CD4-positive, alpha-beta T cell (primary cell): ENCODE results near the gene RARB. TPM values are rescaled to one million over a fixed set of nuclear protein-coding genes. Genes with fewer than 3 reads are reported as not detected.

Source experiments
- ATAC-seq: fragments of 200-7000 bp; cut with Tn5 transposase; one replicate; pipeline ENCODE4 v1.10.0; 2022; ENCODE audit warnings: mild to moderate bottlenecking; ENCODE audit not compliant: poor library complexity
- CTCF ChIA-PET: fragments of 350-600 bp; sonication (Branson Sonifier 250); formaldehyde crosslinking; loops from one replicate; lab custom pipeline; 2021; ENCODE audit warnings: antibody characterized with exemption, inconsistent platforms; lab: Charles Lee
- POLR2A ChIA-PET: fragments of 350-600 bp; sonication (Branson Sonifier 250); formaldehyde crosslinking; loops from one replicate; lab custom pipeline; 2021; ENCODE audit warnings: antibody characterized with exemption, inconsistent platforms; lab: Charles Lee
- DNase-seq, 14 experiments: peaks; one replicate each; pipeline ENCODE4 v3.0.0-alpha.2; 2013 to 2020; ENCODE audit warnings: mixed read lengths in 2 of 14
- H3K27ac ChIP-seq, 2 donors: one replicate each; pipeline versions ENCODE4 v1.5.1 to v1.7.0; 2013; ENCODE audit warnings: low read length in 2 of 2, low read depth in 1 of 2, mild to moderate bottlenecking in 1 of 2
- H3K27me3 ChIP-seq, 2 experiments: 1 replicate in 1 of 2; 2 replicates in 1 of 2; pipeline versions ENCODE4 v1.6.1 to v1.7.0; 2013; ENCODE audit warnings: low read length in 2 of 2, control low read depth in 1 of 2, mild to moderate bottlenecking in 1 of 2, moderate library complexity in 1 of 2; ENCODE audit not compliant: insufficient read depth in 2 of 2, control insufficient read depth in 1 of 2
- H3K36me3 ChIP-seq: one replicate; pipeline ENCODE4 v1.6.1; 2013; ENCODE audit warnings: low read length, control low read depth; ENCODE audit not compliant: insufficient read depth
- H3K4me1 ChIP-seq: one replicate; pipeline ENCODE4 v1.6.1; 2013; ENCODE audit warnings: low read length, control low read depth; ENCODE audit not compliant: insufficient read depth
- H3K4me3 ChIP-seq: one replicate; pipeline ENCODE4 v1.5.1; 2013; ENCODE audit warnings: mild to moderate bottlenecking, low read length, moderate library complexity
- H3K9me3 ChIP-seq, 2 experiments: 1 replicate in 1 of 2; 2 replicates in 1 of 2; pipeline versions ENCODE4 v1.6.1 to v1.7.0; 2013; ENCODE audit warnings: low read length in 2 of 2, mild to moderate bottlenecking in 2 of 2, control low read depth in 1 of 2, moderate library complexity in 1 of 2; ENCODE audit not compliant: control insufficient read depth in 1 of 2, insufficient read depth in 1 of 2
- H3K27ac Mint-ChIP-seq: one replicate; pipeline ENCODE4 v1.8.0; 2020; ENCODE audit warnings: mixed read lengths
- H3K27me3 Mint-ChIP-seq: one replicate; pipeline ENCODE4 v1.8.0; 2021; ENCODE audit warnings: mixed read lengths
- H3K36me3 Mint-ChIP-seq: one replicate; pipeline ENCODE4 v1.8.0; 2021; ENCODE audit warnings: low read depth, mixed read lengths
- H3K4me1 Mint-ChIP-seq: one replicate; pipeline ENCODE4 v1.8.0; 2021; ENCODE audit warnings: low read depth, mixed read lengths
- H3K4me3 Mint-ChIP-seq: one replicate; pipeline ENCODE4 v1.8.0; 2020; ENCODE audit warnings: mild to moderate bottlenecking, mixed read lengths
- H3K9me3 Mint-ChIP-seq: one replicate; pipeline ENCODE4 v1.8.0; 2020; ENCODE audit warnings: mixed read lengths
- intact Hi-C, 2 experiments: fragments of 100-400 bp; cut with DNase I in 1 of 2; cut with micrococcal nuclease in 1 of 2; formaldehyde crosslinking; loops; one replicate each; pipeline versions ENCODE4 v1.15.1 to v1.9.0; 2023 to 2025; cut with DNase I, micrococcal nuclease
- total RNA-seq, 174 experiments: library from RNA in 2 of 174; stranded (reverse) in 2 of 174; gene quantifications; one replicate each; pipeline ENCODE4 v1.2.3 and lab custom pipeline; 2021 to 2026
- TF ChIP-seq, protein P1 (sequence below): fragments of 200-600 bp; IDR thresholded peaks from one replicate; pipeline ENCODE4 v1.8.0; 2022; ENCODE audit warnings: antibody characterized with exemption, mild to moderate bottlenecking

RARB gene
- total RNA-seq, 2 experiments from 2014 or later: not detected

DNA sequence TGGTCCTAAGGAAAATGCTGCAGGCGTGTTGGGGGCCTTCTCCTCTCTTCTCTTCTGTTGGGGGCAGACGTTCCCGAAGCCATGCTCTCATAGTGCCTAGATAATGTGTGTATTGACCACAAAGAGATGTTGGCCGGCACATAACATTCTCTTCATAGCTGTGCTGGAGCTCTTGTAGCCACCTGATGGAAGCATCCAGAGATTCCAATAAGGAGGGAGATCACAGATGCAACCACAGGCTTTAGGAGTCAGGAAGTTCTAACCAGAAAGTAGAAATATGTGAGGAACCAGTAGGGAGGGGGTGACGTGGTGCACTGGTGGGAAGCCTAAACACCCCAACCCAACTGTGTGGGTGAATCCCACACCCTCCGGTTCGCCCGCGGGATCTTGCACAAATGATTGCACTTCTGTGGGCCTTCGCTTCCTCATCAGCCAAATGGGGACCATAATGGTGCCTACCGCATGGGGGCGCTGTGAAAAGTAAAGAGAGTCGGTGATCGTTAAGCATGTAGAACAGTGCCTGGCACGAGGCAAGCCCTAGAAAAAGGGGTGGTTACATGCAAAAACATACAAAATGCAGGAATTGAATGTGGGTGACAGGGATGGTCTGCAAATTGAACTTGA lies 148.9 kb downstream of the RARB start:
- Histone ChIP-seq H3K4me1 (no peaks in the 10 kb centered on the region), H3K4me3 (no peak overlapping the region), H3K27ac (no peak overlapping the region), H3K9me3 (no peaks in the 10 kb centered on the region), H3K36me3 (no peaks in the 10 kb centered on the region), H3K27me3 (no peaks in the 10 kb centered on the region)
- Mint-ChIP-seq H3K27me3 (peaks cover 6% of the 10 kb centered on the region), H3K27ac (no peak overlapping the region), H3K4me1 (no peaks in the 10 kb centered on the region), H3K9me3 (no peaks in the 10 kb centered on the region), H3K4me3 (no peak overlapping the region), H3K36me3 (no peaks in the 10 kb centered on the region)
- ChIA-PET POLR2A (no interaction called here), CTCF (no interaction called here)
- no peak for DNase-seq
- intact Hi-C loops: no loop called here
- TF ChIP-seq, protein P1, sequence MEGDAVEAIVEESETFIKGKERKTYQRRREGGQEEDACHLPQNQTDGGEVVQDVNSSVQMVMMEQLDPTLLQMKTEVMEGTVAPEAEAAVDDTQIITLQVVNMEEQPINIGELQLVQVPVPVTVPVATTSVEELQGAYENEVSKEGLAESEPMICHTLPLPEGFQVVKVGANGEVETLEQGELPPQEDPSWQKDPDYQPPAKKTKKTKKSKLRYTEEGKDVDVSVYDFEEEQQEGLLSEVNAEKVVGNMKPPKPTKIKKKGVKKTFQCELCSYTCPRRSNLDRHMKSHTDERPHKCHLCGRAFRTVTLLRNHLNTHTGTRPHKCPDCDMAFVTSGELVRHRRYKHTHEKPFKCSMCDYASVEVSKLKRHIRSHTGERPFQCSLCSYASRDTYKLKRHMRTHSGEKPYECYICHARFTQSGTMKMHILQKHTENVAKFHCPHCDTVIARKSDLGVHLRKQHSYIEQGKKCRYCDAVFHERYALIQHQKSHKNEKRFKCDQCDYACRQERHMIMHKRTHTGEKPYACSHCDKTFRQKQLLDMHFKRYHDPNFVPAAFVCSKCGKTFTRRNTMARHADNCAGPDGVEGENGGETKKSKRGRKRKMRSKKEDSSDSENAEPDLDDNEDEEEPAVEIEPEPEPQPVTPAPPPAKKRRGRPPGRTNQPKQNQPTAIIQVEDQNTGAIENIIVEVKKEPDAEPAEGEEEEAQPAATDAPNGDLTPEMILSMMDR: no peak
- no peak for ATAC-seq

DNA sequence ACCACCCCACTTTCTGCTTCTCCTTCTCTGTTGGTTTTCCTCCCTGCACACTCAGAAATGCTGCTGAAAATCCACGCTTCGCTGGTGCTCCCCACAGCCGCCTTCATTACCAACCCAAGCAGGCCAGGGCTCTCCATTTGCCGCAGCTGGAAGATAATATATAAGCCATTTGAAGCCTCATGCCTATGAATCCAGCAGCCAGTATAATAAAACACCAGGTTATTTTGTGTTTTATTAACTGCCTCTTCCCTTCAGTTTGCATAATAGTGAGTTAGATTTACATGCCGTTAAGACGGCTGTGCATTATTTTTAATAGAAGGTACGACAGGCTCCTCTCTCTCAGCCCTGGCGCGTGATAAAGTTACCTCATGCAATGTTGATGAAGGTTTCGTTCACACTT lies 150.0 kb downstream of the RARB start:
- Histone ChIP-seq H3K9me3 (no peaks in the 10 kb centered on the region), H3K4me3 (no peak overlapping the region), H3K36me3 (no peaks in the 10 kb centered on the region), H3K27me3 (no peaks in the 10 kb centered on the region), H3K4me1 (no peaks in the 10 kb centered on the region), H3K27ac (no peak overlapping the region)
- Mint-ChIP-seq H3K4me3 (no peak overlapping the region), H3K36me3 (no peaks in the 10 kb centered on the region), H3K4me1 (no peaks in the 10 kb centered on the region), H3K9me3 (no peaks in the 10 kb centered on the region), H3K27ac (no peak overlapping the region), H3K27me3 (peaks cover 16% of the 10 kb centered on the region)
- no peak for DNase-seq
- ATAC-seq: no peak
- ChIA-PET POLR2A (no interaction called here), CTCF (no interaction called here)
- TF ChIP-seq, protein P1: no peak
- intact Hi-C loops: no loop called here

DNA sequence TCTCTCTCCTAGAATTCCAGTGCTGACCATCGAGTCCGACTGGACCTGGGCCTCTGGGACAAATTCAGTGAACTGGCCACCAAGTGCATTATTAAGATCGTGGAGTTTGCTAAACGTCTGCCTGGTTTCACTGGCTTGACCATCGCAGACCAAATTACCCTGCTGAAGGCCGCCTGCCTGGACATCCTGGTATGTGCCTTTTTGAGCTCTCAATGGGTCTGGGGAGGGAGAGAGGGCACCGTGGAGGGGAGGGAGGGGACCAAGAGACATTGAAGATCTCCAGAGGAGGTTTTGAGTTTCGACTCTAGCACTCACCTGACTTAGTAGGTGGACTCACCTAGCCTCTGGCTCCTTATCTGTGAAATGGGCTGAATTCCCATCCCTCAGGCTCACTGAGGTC lies 152.5 kb downstream of the RARB start:
- no peaks in the 10 kb centered on the region for H3K36me3 ChIP-seq
- H3K27me3 ChIP-seq: no peaks in the 10 kb centered on the region
- no peaks in the 10 kb centered on the region for H3K9me3 Mint-ChIP-seq
- no peak for DNase-seq
- no peaks in the 10 kb centered on the region for H3K4me1 Mint-ChIP-seq
- TF ChIP-seq, protein P1: no peak
- no peak overlapping the region for H3K27ac ChIP-seq
- intact Hi-C loops: no loop called here
- peaks cover 16% of the 10 kb centered on the region for H3K27me3 Mint-ChIP-seq
- H3K4me3 Mint-ChIP-seq: no peak overlapping the region
- H3K36me3 Mint-ChIP-seq: no peaks in the 10 kb centered on the region
- ATAC-seq: no peak
- no peak overlapping the region for H3K27ac Mint-ChIP-seq
- H3K4me3 ChIP-seq: no peak overlapping the region
- no peaks in the 10 kb centered on the region for H3K9me3 ChIP-seq
- ChIA-PET CTCF (no interaction called here), POLR2A (no interaction called here)
- no peaks in the 10 kb centered on the region for H3K4me1 ChIP-seq
